H1 (cell line): ENCODE results near the gene CUL2. TPM values are rescaled to one million over a fixed set of nuclear protein-coding genes. Genes with fewer than 3 reads are reported as not detected.

Source experiments
- CTCF ChIA-PET: fragments of 300-600 bp; sonication (Branson Sonifier 250); formaldehyde crosslinking; loops from one replicate; lab custom pipeline; 2021; ENCODE audit not compliant: partially characterized antibody; lab: Charles Lee
- POLR2A ChIA-PET: fragments of 300-600 bp; sonication (Branson Sonifier 250); formaldehyde crosslinking; loops from one replicate; lab custom pipeline; 2021; ENCODE audit warnings: inconsistent platforms; ENCODE audit not compliant: partially characterized antibody; lab: Charles Lee
- DNase-seq, 2 experiments: peaks; one replicate each; pipeline versions ENCODE4 v3.0.0 to v3.0.0-alpha.2; 2010 to 2022; ENCODE audit warnings: low spot score in 2 of 2, low read depth in 1 of 2, mixed read lengths in 1 of 2
- FAIRE-seq: peaks from 2 replicates; lab custom pipeline; 2011; peaks lifted over from hg19 to GRCh38; lab: Jason Lieb, UNC
- H2AFZ ChIP-seq: 2 replicates; pipeline ENCODE4 v1.8.1; 2012; ENCODE audit warnings: low read length, inconsistent platforms
- H2AK5ac ChIP-seq: 2 replicates; pipeline ENCODE4 v1.6.1; 2013; ENCODE audit warnings: low read depth, low read length
- H2BK120ac ChIP-seq: replicated peaks from 2 replicates; pipeline ENCODE3; 2013; ENCODE audit warnings: low read depth, low read length, inconsistent platforms
- H2BK12ac ChIP-seq: 2 replicates; pipeline ENCODE4 v1.6.1; 2013; ENCODE audit warnings: low read depth, low read length
- H2BK15ac ChIP-seq: 2 replicates; pipeline ENCODE4 v1.6.1; 2013; ENCODE audit warnings: low read length
- H2BK20ac ChIP-seq: 2 replicates; pipeline ENCODE4 v1.6.1; 2013; ENCODE audit warnings: low read length
- H2BK5ac ChIP-seq: 2 replicates; pipeline ENCODE4 v1.6.1; 2013; ENCODE audit warnings: low read depth, low read length
- H3K14ac ChIP-seq: 2 replicates; pipeline ENCODE4 v1.6.1; 2013; ENCODE audit warnings: inconsistent platforms; ENCODE audit not compliant: insufficient read length
- H3K18ac ChIP-seq: 2 replicates; pipeline ENCODE4 v1.6.1; 2013; ENCODE audit warnings: low read length; ENCODE audit errors: extremely low read depth
- H3K23ac ChIP-seq: 2 replicates; pipeline ENCODE4 v1.6.1; 2013; ENCODE audit warnings: inconsistent platforms; ENCODE audit not compliant: insufficient read length
- H3K23me2 ChIP-seq: 2 replicates; pipeline ENCODE4 v1.6.1; 2013; ENCODE audit warnings: low read depth, low read length
- H3K27ac ChIP-seq: 2 replicates; pipeline ENCODE4 v1.6.1; 2011; ENCODE audit warnings: low read depth, low read length, inconsistent platforms
- H3K27me3 ChIP-seq, 4 experiments: replicated peaks in 1 of 4; 1 replicate in 1 of 4; 2 replicates in 3 of 4; pipeline versions ENCODE4 v1.6.1 to v1.8.1; 2011 to 2013; ENCODE audit warnings: low read length in 3 of 4, mild to moderate bottlenecking in 3 of 4, inconsistent platforms in 2 of 4, mixed read lengths in 2 of 4, moderate library complexity in 1 of 4; ENCODE audit not compliant: control insufficient read depth in 3 of 4, insufficient read depth in 3 of 4; ENCODE audit errors: extremely low read depth in 1 of 4
- H3K36me3 ChIP-seq, 4 experiments: 2 replicates each; pipeline versions ENCODE4 v1.6.1 to v1.8.1; 2011 to 2013; ENCODE audit warnings: mild to moderate bottlenecking in 4 of 4, low read length in 3 of 4, moderate library complexity in 2 of 4, control low read depth in 1 of 4, inconsistent platforms in 1 of 4; ENCODE audit not compliant: insufficient read depth in 4 of 4, control insufficient read depth in 2 of 4
- H3K4ac ChIP-seq: replicated peaks from 2 replicates; pipeline ENCODE3; 2013; ENCODE audit warnings: low read length, low read depth, mixed read lengths, inconsistent platforms; ENCODE audit not compliant: insufficient read length
- H3K4me1 ChIP-seq, 4 experiments: replicated peaks in 1 of 4; 1 replicate in 1 of 4; 2 replicates in 3 of 4; pipeline versions ENCODE4 v1.6.1 to v1.8.1; 2011 to 2013; ENCODE audit warnings: low read length in 3 of 4, inconsistent platforms in 2 of 4, mixed read lengths in 1 of 4; ENCODE audit not compliant: insufficient read depth in 4 of 4, control insufficient read depth in 3 of 4
- H3K4me2 ChIP-seq, 2 experiments: 2 replicates each; pipeline versions ENCODE4 v1.6.1 to v1.8.1; 2011 to 2013; ENCODE audit warnings: low read depth in 2 of 2, low read length in 2 of 2, control low read depth in 1 of 2, inconsistent platforms in 1 of 2, mild to moderate bottlenecking in 1 of 2; ENCODE audit not compliant: insufficient read depth in 1 of 2
- H3K4me3 ChIP-seq, 4 experiments: fragments of 200-600, 300-600 bp in 1 of 4; sonication (generic), shearing (Covaris generic), sonication (Bioruptor Twin) in 1 of 4; 2 replicates each; pipeline versions ENCODE4 v1.5.1 to v1.8.1; 2011 to 2016; ENCODE audit warnings: low read length in 4 of 4, low read depth in 3 of 4, control low read depth in 2 of 4, inconsistent platforms in 2 of 4, mild to moderate bottlenecking in 2 of 4, mixed read lengths in 1 of 4, moderate library complexity in 1 of 4; ENCODE audit not compliant: insufficient read depth in 2 of 4; ENCODE audit errors: extremely low read depth in 1 of 4
- H3K56ac ChIP-seq: replicated peaks from 2 replicates; pipeline ENCODE3; 2013; ENCODE audit warnings: low read depth, mild to moderate bottlenecking, mixed read lengths, low read length, inconsistent platforms; ENCODE audit not compliant: insufficient read length
- H3K79me1 ChIP-seq: 2 replicates; pipeline ENCODE4 v1.6.1; 2013; ENCODE audit warnings: low read depth, low read length, control low read depth
- H3K79me2 ChIP-seq, 2 experiments: 2 replicates each; pipeline versions ENCODE4 v1.6.1 to v1.8.1; 2012 to 2013; ENCODE audit warnings: low read length in 2 of 2, mild to moderate bottlenecking in 2 of 2, inconsistent platforms in 1 of 2; ENCODE audit not compliant: insufficient read depth in 2 of 2, control insufficient read depth in 1 of 2
- H3K9ac ChIP-seq, 4 experiments: replicated peaks in 1 of 4; 1 replicate in 1 of 4; 2 replicates in 3 of 4; pipeline versions ENCODE4 v1.6.1 to v1.8.1; 2011 to 2013; ENCODE audit warnings: low read depth in 3 of 4, low read length in 3 of 4, control low read depth in 2 of 4, mild to moderate bottlenecking in 2 of 4, moderate library complexity in 2 of 4, inconsistent platforms in 1 of 4; ENCODE audit errors: extremely low read depth in 1 of 4
- H3K9me3 ChIP-seq, 2 experiments: 2 replicates each; pipeline versions ENCODE4 v1.6.1 to v1.8.1; 2012 to 2013; ENCODE audit warnings: mild to moderate bottlenecking in 2 of 2, moderate library complexity in 2 of 2, control low read depth in 1 of 2, inconsistent platforms in 1 of 2, low read depth in 1 of 2, low read length in 1 of 2, mixed read lengths in 1 of 2; ENCODE audit not compliant: insufficient read depth in 2 of 2
- H4K20me1 ChIP-seq, 2 experiments: replicated peaks in 1 of 2; 2 replicates each; pipeline versions ENCODE3 to v1.8.1; 2011 to 2013; ENCODE audit warnings: inconsistent platforms in 2 of 2, low read length in 2 of 2, mild to moderate bottlenecking in 1 of 2; ENCODE audit not compliant: insufficient read depth in 2 of 2, control insufficient read depth in 1 of 2
- H4K5ac ChIP-seq: 2 replicates; pipeline ENCODE4 v1.6.1; 2013; ENCODE audit warnings: low read length, low read depth, mixed read lengths, inconsistent platforms; ENCODE audit not compliant: insufficient read length
- H4K8ac ChIP-seq: 2 replicates; pipeline ENCODE4 v1.8.0; 2013; ENCODE audit warnings: mild to moderate bottlenecking, moderate library complexity, low read length, inconsistent platforms; ENCODE audit not compliant: insufficient read depth; ENCODE audit errors: extremely low read depth
- H4K91ac ChIP-seq: replicated peaks from 2 replicates; pipeline ENCODE3; 2013; ENCODE audit warnings: low read length, mixed read lengths, inconsistent platforms; ENCODE audit not compliant: insufficient read length
- CEBPB ChIP-seq: IDR thresholded peaks from 2 replicates; pipeline ENCODE4 v1.6.1; 2012; ENCODE audit warnings: low read depth, low read length
- CHD2 ChIP-seq: IDR thresholded peaks from 2 replicates; pipeline ENCODE4 v1.6.1; 2012; ENCODE audit warnings: low read length, improper control_type of control experiment
- KDM1A ChIP-seq: fragments of 200-600, 300-600 bp; sonication (generic); IDR thresholded peaks from 2 replicates; pipeline ENCODE4 v1.7.1; 2016; ENCODE audit warnings: mild to moderate bottlenecking, low read length, borderline replicate concordance
- RNF2 ChIP-seq: fragments of 200-900, 300-1000 bp; sonication (generic); IDR thresholded peaks from 2 replicates; pipeline ENCODE4 v1.7.1; 2016; ENCODE audit warnings: borderline replicate concordance, low read depth, mild to moderate bottlenecking, antibody characterized with exemption, low read length; ENCODE audit not compliant: poor library complexity, severe bottlenecking; ENCODE audit errors: missing control alignments
- SIRT6 ChIP-seq: IDR thresholded peaks from one replicate; pipeline ENCODE4 v1.7.1; 2012; ENCODE audit warnings: low read length, inconsistent platforms
- SP1 ChIP-seq: IDR thresholded peaks from 2 replicates; pipeline ENCODE4 v1.6.1; 2011; ENCODE audit warnings: low read depth, low read length
- SP2 ChIP-seq: IDR thresholded peaks from 2 replicates; pipeline ENCODE4 v1.6.1; 2012; ENCODE audit warnings: mild to moderate bottlenecking, low read length, inconsistent platforms
- SP4 ChIP-seq: IDR thresholded peaks from 2 replicates; pipeline ENCODE4 v1.6.1; 2012; ENCODE audit warnings: low read length, inconsistent platforms
- ZNF274 ChIP-seq: IDR thresholded peaks from 2 replicates; pipeline ENCODE4 v1.7.0; 2012; ENCODE audit warnings: low read length, borderline replicate concordance; ENCODE audit errors: extremely low read depth
- WGBS, 2 experiments: shearing (Covaris generic) in 1 of 2; methylation state at CpG; one replicate each; pipeline versions ENCODE4 v1.1.6 to v1.1.7; 2013 to 2015; ENCODE audit warnings: low lambda C conversion rate in 2 of 2, mixed read lengths in 2 of 2, inconsistent platforms in 1 of 2, low coverage in 1 of 2, missing lambda C conversion rate in 1 of 2; ENCODE audit not compliant: insufficient replicate concordance in 2 of 2, insufficient coverage in 1 of 2, insufficient read length in 1 of 2; ENCODE audit errors: extremely low coverage in 1 of 2, missing lambda C conversion rate in 1 of 2; 5-methylcytosine and 5-hydroxymethylcytosine counted together
- polyA plus RNA-seq, 7 experiments: library from polyadenylated mRNA; depleted of rRNA in 3 of 7; stranded (reverse) in 5 of 7; unstranded in 2 of 7; fragments of >200 nt in 5 of 7; fragments of 200-250 nt in 2 of 7; gene quantifications; 1 replicate in 5 of 7; 2 replicates in 1 of 7; 4 replicates in 1 of 7; pipeline versions ENCODE4 v1.2.1 to v1.2.3, GENCODE V29; 2011 to 2013; ENCODE audit warnings: missing spikeins in 2 of 7, mixed read lengths in 2 of 7
- total RNA-seq: library from RNA; stranded (reverse); fragmentation: NEBNext Ultra II Directional; extraction: Animal tissue kit (Norgen Biotek cat#: 25700); gene quantifications from 2 replicates; pipeline ENCODE4 v1.2.1, GENCODE V29; 2021
- TF ChIP-seq, protein P1 (sequence below): IDR thresholded peaks from 2 replicates; pipeline ENCODE4 v1.6.1; 2012; ENCODE audit warnings: inconsistent platforms

CUL2 gene
- total and polyA plus RNA-seq, 2 of the 8 experiments (the other 6 are each of a cell fraction or from before 2014, with no cell fraction given): 10.2 to 43.1 TPM

DNA sequence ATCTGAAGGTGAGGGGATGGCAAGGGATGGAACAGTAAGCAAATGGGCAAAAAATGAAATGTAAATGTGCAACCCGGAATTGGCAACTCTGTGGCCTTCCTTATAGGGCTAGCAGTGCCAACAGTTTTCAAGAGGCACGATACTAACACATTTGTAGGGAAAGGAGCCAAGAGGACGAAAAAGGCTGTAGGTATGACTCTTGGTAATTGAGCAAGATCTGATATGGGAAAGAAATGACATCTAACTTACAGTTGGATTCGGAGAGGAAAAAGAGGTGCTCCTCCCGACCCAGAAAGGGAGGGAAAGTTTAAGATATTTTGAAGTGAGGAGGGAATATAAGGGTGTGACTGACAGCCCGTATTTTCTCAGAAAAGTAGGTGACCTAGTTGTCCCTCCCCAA is 34.4 kb upstream of the CUL2 start:
- 78% methylated on average over 6 of the region's 6 CpGs; no CpG with 5 or more reads in 1 of the 2 experiments for WGBS, 2 experiments

More for the DNA sequence above, 34.4 kb upstream of the CUL2 start:
- Histone ChIP-seq H3K14ac (no peak overlapping the region), H2AFZ (no peak overlapping the region), H4K91ac (no peak overlapping the region), H2AK5ac (no peak overlapping the region), H2BK120ac (no peak overlapping the region), H3K4me3 (no peak overlapping the region), H2BK15ac (no peak overlapping the region)
- CTCF ChIA-PET: interaction anchor here (0.9 to 11.9 kb wide), 2 partner anchors 10 to 94 kb away, joined by 3 to 177 read pairs; no protein-coding TSS in a partner anchor
- TF ChIP-seq RNF2: no peak
- no peak for TF ChIP-seq SP1
- TF ChIP-seq ZNF274: no peak
- TF ChIP-seq CHD2: no peak
- TF ChIP-seq, protein P1, sequence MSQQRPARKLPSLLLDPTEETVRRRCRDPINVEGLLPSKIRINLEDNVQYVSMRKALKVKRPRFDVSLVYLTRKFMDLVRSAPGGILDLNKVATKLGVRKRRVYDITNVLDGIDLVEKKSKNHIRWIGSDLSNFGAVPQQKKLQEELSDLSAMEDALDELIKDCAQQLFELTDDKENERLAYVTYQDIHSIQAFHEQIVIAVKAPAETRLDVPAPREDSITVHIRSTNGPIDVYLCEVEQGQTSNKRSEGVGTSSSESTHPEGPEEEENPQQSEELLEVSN: no peak
- TF ChIP-seq SP4: no peak
- TF ChIP-seq SP2: no peak
- TF ChIP-seq SIRT6: no peak
- TF ChIP-seq CEBPB: no peak
- TF ChIP-seq KDM1A: no peak
- TF ChIP-seq, all 59 proteins: peak for 0
- Histone ChIP-seq H3K79me2 (peaks cover 0 to 13% of the 10 kb centered on the region in 2 experiments; a peak in 2 of 4 replicates), H3K4me2 (no peak overlapping the region), H3K36me3 (no peaks in the 10 kb centered on the region), H3K27me3 (no peaks in the 10 kb centered on the region; a peak in 1 of 7 replicates), H4K8ac (no peak overlapping the region), H3K18ac (no peak overlapping the region), H3K4me1 (peaks cover 0 to 3% (median 0%) of the 10 kb centered on the region in 4 experiments; a peak in 2 of 7 replicates), H3K9me3 (no peaks in the 10 kb centered on the region; a peak in 1 of 4 replicates), H3K23me2 (peaks cover 3% of the 10 kb centered on the region; the same call in 1 of the 2 replicates), H3K79me1 (no peaks in the 10 kb centered on the region), H3K56ac (no peak overlapping the region), H2BK20ac (no peak overlapping the region), H2BK12ac (no peak overlapping the region), H4K20me1 (no peaks in the 10 kb centered on the region), H3K4ac (no peak overlapping the region), H3K9ac (no peak overlapping the region), H3K23ac (no peak overlapping the region), H2BK5ac (no peak overlapping the region), H4K5ac (no peak overlapping the region), H3K27ac (no peak overlapping the region)
- POLR2A ChIA-PET: no interaction called here
- FAIRE-seq (no peak), DNase-seq (no peak)
